Measurements from ENCODE around the gene CDH9.

Gene CDH9

DNA sequence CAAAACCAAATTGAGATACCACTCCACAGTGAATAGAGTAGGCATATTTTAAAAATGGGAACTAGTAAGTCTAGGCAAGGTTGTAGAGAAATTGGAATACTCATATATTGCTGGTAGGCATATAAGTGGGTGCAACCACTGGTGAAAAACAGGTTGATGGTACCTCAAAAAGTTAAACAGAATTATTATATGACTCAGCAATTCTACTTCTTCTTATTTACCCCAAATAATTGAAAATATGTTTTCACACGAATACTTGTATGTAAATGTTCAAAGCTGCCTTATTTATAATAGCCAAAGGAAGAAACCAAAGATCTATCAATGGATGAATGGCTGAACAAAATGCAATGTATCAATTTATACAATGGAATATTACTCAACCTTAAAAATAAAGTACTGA lies 79.1 kb downstream of the CDH9 start:
- DNase-seq (ENCODE audit: extremely low read depth, low read depth) = no peak

DNA sequence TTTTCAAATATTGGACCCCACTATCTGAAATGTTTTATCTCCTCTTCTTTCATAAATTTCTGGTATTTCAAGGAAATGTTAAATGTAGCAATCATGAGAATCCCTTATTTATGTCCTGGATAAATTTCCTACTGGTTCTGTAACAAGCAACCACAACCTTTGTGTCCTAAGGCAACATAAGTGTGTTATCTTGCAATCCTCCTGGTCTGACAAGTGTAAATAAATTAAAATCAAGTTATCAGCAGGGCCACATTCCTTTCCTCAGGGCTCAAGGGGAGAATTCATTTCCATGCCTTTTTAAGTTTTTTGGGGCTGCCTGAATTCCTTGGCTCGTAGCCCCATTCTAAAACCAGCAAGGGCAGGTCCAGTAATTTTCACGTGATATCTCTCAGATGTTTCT lies 83.2 kb downstream of the CDH9 start:
- TF ChIP-seq, protein P1, sequence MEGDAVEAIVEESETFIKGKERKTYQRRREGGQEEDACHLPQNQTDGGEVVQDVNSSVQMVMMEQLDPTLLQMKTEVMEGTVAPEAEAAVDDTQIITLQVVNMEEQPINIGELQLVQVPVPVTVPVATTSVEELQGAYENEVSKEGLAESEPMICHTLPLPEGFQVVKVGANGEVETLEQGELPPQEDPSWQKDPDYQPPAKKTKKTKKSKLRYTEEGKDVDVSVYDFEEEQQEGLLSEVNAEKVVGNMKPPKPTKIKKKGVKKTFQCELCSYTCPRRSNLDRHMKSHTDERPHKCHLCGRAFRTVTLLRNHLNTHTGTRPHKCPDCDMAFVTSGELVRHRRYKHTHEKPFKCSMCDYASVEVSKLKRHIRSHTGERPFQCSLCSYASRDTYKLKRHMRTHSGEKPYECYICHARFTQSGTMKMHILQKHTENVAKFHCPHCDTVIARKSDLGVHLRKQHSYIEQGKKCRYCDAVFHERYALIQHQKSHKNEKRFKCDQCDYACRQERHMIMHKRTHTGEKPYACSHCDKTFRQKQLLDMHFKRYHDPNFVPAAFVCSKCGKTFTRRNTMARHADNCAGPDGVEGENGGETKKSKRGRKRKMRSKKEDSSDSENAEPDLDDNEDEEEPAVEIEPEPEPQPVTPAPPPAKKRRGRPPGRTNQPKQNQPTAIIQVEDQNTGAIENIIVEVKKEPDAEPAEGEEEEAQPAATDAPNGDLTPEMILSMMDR (IDR thresholded peaks at IDR 0.05; ENCODE audit: low read depth, low read length) = no peak
- no peak for DNase-seq (ENCODE audit: extremely low read depth, low read depth)

More for the DNA sequence above, 79.1 kb downstream of the CDH9 start:
- TF ChIP-seq, protein P1 (IDR thresholded peaks at IDR 0.05; ENCODE audit: low read depth, low read length) = no peak

DNA sequence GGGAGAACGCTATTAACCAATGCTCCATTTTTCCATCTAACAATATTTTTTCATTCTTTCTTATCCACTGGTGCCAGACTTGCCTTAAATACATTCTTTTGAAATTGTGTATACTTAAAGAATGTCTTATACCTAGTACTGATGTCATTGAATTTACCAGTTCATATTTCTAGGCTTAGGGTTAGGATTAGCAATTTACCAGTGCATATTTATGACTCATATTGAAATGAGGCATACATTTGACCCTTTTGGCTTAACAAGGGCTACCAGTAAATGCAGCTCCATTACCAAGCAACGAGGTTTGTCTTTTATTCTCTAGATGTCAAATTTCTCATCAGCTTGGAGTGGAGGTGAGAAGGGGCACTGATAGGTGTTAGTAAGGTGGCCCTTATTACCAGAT lies 89.5 kb downstream of the CDH9 start:
- TF ChIP-seq, protein P1 (IDR thresholded peaks at IDR 0.05; ENCODE audit: low read depth, low read length) = no peak
- DNase-seq (ENCODE audit: extremely low read depth, low read depth) = no peak

DNA sequence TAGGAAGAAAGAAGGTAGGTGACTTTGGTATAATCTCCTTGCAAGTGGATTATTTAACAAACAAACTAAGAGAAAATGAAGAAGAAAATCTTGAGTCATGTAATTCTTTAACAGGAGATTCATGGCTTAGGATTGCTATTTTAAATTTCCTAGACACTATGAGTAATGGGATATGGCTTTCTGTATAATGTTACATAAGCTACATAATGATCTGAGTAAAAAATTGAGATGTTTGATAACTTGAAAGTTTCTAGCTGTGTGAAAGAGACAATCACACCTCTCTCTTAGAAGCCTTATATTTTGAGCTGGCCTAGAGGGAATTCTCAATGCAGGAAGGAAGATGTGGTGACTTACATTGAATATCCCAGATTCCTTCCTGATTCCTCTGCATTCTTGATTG lies 92.5 kb downstream of the CDH9 start:
- TF ChIP-seq, protein P1 (IDR thresholded peaks at IDR 0.05; ENCODE audit: low read depth, low read length) = no peak
- no peak for DNase-seq (ENCODE audit: extremely low read depth, low read depth)

DNA sequence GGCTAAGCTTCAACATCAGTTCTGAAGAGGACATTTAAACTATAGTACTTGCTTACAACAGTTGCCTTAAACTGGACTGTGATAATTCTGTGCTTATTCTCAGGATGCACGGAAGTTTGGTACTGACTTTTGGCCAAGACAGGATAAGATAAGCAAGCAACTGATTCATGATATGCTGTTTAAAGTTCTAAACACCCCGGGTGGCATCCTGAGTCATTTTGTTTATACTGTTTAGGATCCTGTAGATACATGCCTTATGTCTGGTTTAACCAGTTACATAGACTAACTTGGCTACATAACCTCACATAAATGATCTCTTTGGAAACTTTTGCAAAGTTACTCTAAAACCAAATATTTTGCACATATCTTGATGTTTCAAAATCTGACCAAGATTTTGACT lies 95.9 kb downstream of the CDH9 start:
- TF ChIP-seq, protein P1 (IDR thresholded peaks at IDR 0.05; ENCODE audit: low read depth, low read length) = no peak
- no peak for DNase-seq (ENCODE audit: extremely low read depth, low read depth)

DNA sequence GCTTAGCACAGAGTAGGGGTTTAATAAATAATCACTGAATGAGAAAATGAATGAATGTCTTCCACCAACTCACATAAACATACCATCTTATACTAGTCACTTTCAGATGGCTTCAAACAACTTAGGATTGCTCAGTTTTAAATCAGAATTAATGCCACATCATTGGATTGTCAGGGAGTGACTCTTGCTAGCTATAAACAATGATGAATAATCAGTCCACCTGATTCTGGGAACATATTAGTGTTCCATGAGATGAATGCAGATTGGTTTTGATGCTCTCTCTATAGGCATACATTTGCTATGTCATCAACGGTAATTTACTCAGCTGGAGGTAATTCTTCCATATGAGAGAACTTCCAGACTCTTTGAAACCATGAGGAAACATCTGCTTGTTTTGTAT lies 97.4 kb downstream of the CDH9 start:
- TF ChIP-seq, protein P1 (IDR thresholded peaks at IDR 0.05; ENCODE audit: low read depth, low read length) = no peak

DNA sequence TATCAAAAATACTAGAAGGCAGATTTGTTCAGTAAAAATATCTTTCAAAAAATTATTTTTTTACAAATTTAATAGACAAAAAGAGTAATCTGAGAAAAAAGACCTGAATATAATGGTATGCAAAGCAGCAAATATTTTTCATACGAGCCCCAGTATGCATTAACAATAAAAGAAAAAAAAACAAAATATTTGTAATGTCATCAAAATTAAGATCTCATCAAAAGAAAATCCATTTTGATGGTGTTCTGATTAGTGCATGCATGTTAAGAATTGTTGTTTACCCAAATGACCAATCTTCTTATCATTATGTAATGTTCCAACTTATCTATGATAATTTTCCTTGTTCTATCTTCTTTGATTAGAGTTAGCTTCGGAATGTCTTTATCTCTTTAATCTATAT lies 106.1 kb downstream of the CDH9 start:
- DNase-seq (ENCODE audit: extremely low read depth, low read depth) = no peak
- TF ChIP-seq, protein P1 (IDR thresholded peaks at IDR 0.05; ENCODE audit: low read depth, low read length) = no peak

More for the DNA sequence above, 97.4 kb downstream of the CDH9 start:
- no peak for DNase-seq (ENCODE audit: extremely low read depth, low read depth)

Data from AG09319 (cell line).